Caco-2 (cell line): Measurements from ENCODE around the gene NKX1-2. TPM values are rescaled to one million over a fixed set of nuclear protein-coding genes. Genes with fewer than 3 reads are reported as not detected.

ENCODE experiments used
- BruUV-seq: library from RNA; stranded (reverse); fragments of 400-500 nt; replicated peaks from 2 replicates; lab custom pipeline; 2021; lab: Mats Ljungman, UMichigan
- CTCF ChIA-PET: fragments of 300-600 bp; sonication (Branson Sonifier 250); formaldehyde crosslinking; loops from one replicate; lab custom pipeline; 2022; ENCODE audit warnings: antibody characterized with exemption; lab: Charles Lee
- POLR2A ChIA-PET: fragments of 300-600 bp; sonication (Branson Sonifier 250); formaldehyde crosslinking; loops from one replicate; lab custom pipeline; 2022; ENCODE audit warnings: antibody characterized with exemption; lab: Charles Lee
- DNase-seq, 2 experiments: peaks; one replicate each; pipeline versions ENCODE4 v3.0.0 to v3.0.0-alpha.2; 2020 to 2022
- H3K27me3 ChIP-seq: replicated peaks from 2 replicates; pipeline ENCODE4 v1.6.0; 2011; ENCODE audit warnings: low read length; ENCODE audit not compliant: control insufficient read depth, insufficient read depth
- H3K36me3 ChIP-seq: 2 replicates; pipeline ENCODE4 v1.5.1; 2011; ENCODE audit warnings: low read length; ENCODE audit not compliant: control insufficient read depth, insufficient read depth
- H3K4me1 ChIP-seq: fragments of 250-450 bp; sonication (Bioruptor Pico); 2 replicates; pipeline ENCODE4 v1.5.1; 2020; ENCODE audit warnings: mild to moderate bottlenecking
- H3K4me3 ChIP-seq: 2 replicates; pipeline ENCODE4 v1.5.1; 2011; ENCODE audit warnings: low read depth, mild to moderate bottlenecking, control low read depth, low read length
- H3K9me3 ChIP-seq: fragments of 250-450 bp; sonication (Bioruptor Pico); 2 replicates; pipeline ENCODE4 v1.5.1; 2020; ENCODE audit warnings: mild to moderate bottlenecking, moderate library complexity
- H3K27ac Mint-ChIP-seq: one replicate; pipeline ENCODE4 v1.8.0; 2022; ENCODE audit warnings: mixed read lengths; ENCODE audit not compliant: unreplicated experiment
- H3K27me3 Mint-ChIP-seq: one replicate; pipeline ENCODE4 v1.8.0; 2022; ENCODE audit warnings: mixed read lengths; ENCODE audit not compliant: insufficient read depth, unreplicated experiment
- H3K36me3 Mint-ChIP-seq: one replicate; pipeline ENCODE4 v1.8.0; 2022; ENCODE audit warnings: mild to moderate bottlenecking, mixed read lengths; ENCODE audit not compliant: insufficient read depth, unreplicated experiment
- H3K4me1 Mint-ChIP-seq: one replicate; pipeline ENCODE4 v1.8.0; 2022; ENCODE audit warnings: low read depth, mixed read lengths; ENCODE audit not compliant: unreplicated experiment
- H3K4me3 Mint-ChIP-seq: one replicate; pipeline ENCODE4 v1.8.0; 2022; ENCODE audit warnings: mild to moderate bottlenecking, moderate library complexity, mixed read lengths; ENCODE audit not compliant: unreplicated experiment
- H3K9me3 Mint-ChIP-seq: one replicate; pipeline ENCODE4 v1.8.0; 2022; ENCODE audit warnings: mixed read lengths; ENCODE audit not compliant: unreplicated experiment
- intact Hi-C: fragments of 100-400 bp; cut with micrococcal nuclease; formaldehyde crosslinking; loops from one replicate; pipeline ENCODE4 v1.10.0; 2022; ENCODE audit not compliant: unreplicated experiment
- total RNA-seq: library from RNA; stranded (reverse); gene quantifications from 2 replicates; pipeline ENCODE4 v1.2.3, GENCODE V29; 2022
- TF ChIP-seq, protein P1 (sequence below), 2 experiments: fragments of 200-600 bp in 1 of 2; IDR thresholded peaks; 1 replicate in 1 of 2; 2 replicates in 1 of 2; pipeline versions ENCODE4 v1.5.1 to v1.8.0; 2011 to 2022; ENCODE audit warnings: antibody characterized with exemption in 1 of 2, control low read depth in 1 of 2, inconsistent platforms in 1 of 2, low read depth in 1 of 2, low read length in 1 of 2, mild to moderate bottlenecking in 1 of 2, moderate library complexity in 1 of 2; ENCODE audit not compliant: insufficient read depth in 1 of 2, severe bottlenecking in 1 of 2, unreplicated experiment in 1 of 2

The NKX1-2 gene
- total RNA-seq, 1 experiment from 2014 or later, result 2.8 TPM

DNA sequence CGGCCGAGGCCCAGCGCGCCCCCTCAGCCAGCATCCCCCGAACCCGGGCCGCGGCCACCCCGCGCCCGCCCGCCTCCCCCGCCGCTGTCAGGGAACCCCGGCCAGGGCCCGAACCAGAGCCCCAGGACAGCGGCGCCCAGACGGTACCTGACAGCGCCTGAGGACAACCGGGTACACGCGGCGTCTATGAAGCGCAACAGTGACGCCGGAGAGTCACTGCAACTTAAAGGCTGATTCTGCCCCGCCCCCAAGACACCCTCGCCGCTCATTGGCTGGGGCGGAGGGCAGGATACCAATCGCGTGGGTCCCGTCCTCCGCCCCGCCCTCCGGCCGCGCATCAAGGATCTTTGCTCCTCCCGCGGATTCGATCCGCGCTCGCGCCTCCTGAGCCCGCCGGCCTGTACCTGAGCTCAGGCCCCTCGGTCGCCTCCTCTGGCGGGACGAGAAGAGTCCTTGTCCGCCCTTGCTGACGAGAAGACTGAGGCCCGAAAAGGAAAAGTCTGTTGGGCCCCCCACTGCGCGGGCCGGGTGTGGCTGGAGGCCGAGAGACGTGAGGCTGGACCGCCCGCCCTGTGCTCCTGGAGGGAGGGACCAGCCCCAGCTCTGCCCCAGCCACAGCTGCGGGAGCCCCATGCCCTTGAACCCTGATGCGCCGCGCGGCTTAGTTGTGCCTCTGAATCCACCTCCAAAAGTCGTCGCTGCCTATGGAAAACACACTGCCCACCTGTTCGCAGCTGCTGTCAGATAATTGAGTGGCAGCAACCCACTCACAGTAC, 30.9 kb downstream of the NKX1-2 start, which contains the start of gene OAT:
TSS of gene OAT (minus strand) at position 198 of the 776 bp plus-strand sequence. CDS start 6,752 bp downstream, outside the sequence.
- DNase-seq, result peak; percentile 96 to 98
- ChIA-PET CTCF (interaction anchor here (0.6 to 1.4 kb wide), 10 partner anchors 15 to 84 kb away, joined by 3 to 10 read pairs (median 3); partner anchors contain the start of genes LHPP and NKX1-2), POLR2A (interaction anchor here (0.6 to 1.1 kb wide), 8 partner anchors 9 to 398 kb away, joined by 3 to 26 read pairs (median 3); partner anchors contain the start of gene LHPP)
- peak within 1 kb of the TSS; percentile 80 for H3K4me3 Mint-ChIP-seq
- Histone ChIP-seq H3K4me3 (peak within 1 kb of the TSS; percentile 85), H3K36me3 (no peaks in the 10 kb centered on the region), H3K9me3 (no peaks in the 10 kb centered on the region), H3K27me3 (no peaks in the 10 kb centered on the region), H3K4me1 (peaks cover 45% of the 10 kb centered on the region)
- no peaks in the 10 kb centered on the region for H3K27me3 Mint-ChIP-seq
- no peaks in the 10 kb centered on the region for H3K9me3 Mint-ChIP-seq
- peaks cover 6% of the 10 kb centered on the region for H3K4me1 Mint-ChIP-seq
- TF ChIP-seq, protein P1, sequence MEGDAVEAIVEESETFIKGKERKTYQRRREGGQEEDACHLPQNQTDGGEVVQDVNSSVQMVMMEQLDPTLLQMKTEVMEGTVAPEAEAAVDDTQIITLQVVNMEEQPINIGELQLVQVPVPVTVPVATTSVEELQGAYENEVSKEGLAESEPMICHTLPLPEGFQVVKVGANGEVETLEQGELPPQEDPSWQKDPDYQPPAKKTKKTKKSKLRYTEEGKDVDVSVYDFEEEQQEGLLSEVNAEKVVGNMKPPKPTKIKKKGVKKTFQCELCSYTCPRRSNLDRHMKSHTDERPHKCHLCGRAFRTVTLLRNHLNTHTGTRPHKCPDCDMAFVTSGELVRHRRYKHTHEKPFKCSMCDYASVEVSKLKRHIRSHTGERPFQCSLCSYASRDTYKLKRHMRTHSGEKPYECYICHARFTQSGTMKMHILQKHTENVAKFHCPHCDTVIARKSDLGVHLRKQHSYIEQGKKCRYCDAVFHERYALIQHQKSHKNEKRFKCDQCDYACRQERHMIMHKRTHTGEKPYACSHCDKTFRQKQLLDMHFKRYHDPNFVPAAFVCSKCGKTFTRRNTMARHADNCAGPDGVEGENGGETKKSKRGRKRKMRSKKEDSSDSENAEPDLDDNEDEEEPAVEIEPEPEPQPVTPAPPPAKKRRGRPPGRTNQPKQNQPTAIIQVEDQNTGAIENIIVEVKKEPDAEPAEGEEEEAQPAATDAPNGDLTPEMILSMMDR (IDR thresholded peaks at IDR 0.05; ENCODE audit: insufficient read depth in 1 of 2, low read depth in 1 of 2, low read length in 1 of 2, severe bottlenecking in 1 of 2, unreplicated experiment in 1 of 2), result peak in 1 of 2 experiments; percentile 53
- intact Hi-C loops, result loop anchor here (2.0 kb wide), 1 partner anchor 52 kb away; no protein-coding TSS in a partner anchor
- H3K36me3 Mint-ChIP-seq, result peaks cover 21% of the 10 kb centered on the region
- BruUV-seq, result no TSS peak
- peak within 1 kb of the TSS; percentile 63 for H3K27ac Mint-ChIP-seq

GRCh38 chr10:124417895-124418725, 31.7 kb downstream of the NKX1-2 start:
- H3K4me1 Mint-ChIP-seq, result peaks cover 6% of the 10 kb centered on the region
- Histone ChIP-seq H3K4me1 (peaks cover 43% of the 10 kb centered on the region), H3K36me3 (no peaks in the 10 kb centered on the region), H3K9me3 (no peaks in the 10 kb centered on the region), H3K27me3 (no peaks in the 10 kb centered on the region), H3K4me3 (peak overlapping the region; percentile 85)
- H3K27ac Mint-ChIP-seq, result peak overlapping the region; percentile 63
- intact Hi-C loops, result loop anchor here (2.0 kb wide), 1 partner anchor 53 kb away; no protein-coding TSS in a partner anchor
- no TSS peak for BruUV-seq
- no peaks in the 10 kb centered on the region for H3K9me3 Mint-ChIP-seq
- ChIA-PET CTCF (interaction anchor here (0.5 to 1.4 kb wide), 10 partner anchors 14 to 85 kb away, joined by 3 to 10 read pairs (median 3); partner anchors contain the start of genes LHPP and NKX1-2), POLR2A (interaction anchor here (0.6 to 1.1 kb wide), 2 partner anchors 44 to 398 kb away, joined by 3 to 26 read pairs; partner anchors contain the start of gene LHPP)
- TF ChIP-seq, protein P1 (IDR thresholded peaks at IDR 0.05; ENCODE audit: insufficient read depth in 1 of 2, low read depth in 1 of 2, low read length in 1 of 2, severe bottlenecking in 1 of 2, unreplicated experiment in 1 of 2), result peak in 1 of 2 experiments; percentile 10
- H3K4me3 Mint-ChIP-seq, result peak overlapping the region; percentile 80
- DNase-seq, result peak; percentile 60 to 71
- H3K36me3 Mint-ChIP-seq, result peaks cover 28% of the 10 kb centered on the region
- no peaks in the 10 kb centered on the region for H3K27me3 Mint-ChIP-seq
